ENCODE results near the gene NAA10.

NAA10 gene

DNA sequence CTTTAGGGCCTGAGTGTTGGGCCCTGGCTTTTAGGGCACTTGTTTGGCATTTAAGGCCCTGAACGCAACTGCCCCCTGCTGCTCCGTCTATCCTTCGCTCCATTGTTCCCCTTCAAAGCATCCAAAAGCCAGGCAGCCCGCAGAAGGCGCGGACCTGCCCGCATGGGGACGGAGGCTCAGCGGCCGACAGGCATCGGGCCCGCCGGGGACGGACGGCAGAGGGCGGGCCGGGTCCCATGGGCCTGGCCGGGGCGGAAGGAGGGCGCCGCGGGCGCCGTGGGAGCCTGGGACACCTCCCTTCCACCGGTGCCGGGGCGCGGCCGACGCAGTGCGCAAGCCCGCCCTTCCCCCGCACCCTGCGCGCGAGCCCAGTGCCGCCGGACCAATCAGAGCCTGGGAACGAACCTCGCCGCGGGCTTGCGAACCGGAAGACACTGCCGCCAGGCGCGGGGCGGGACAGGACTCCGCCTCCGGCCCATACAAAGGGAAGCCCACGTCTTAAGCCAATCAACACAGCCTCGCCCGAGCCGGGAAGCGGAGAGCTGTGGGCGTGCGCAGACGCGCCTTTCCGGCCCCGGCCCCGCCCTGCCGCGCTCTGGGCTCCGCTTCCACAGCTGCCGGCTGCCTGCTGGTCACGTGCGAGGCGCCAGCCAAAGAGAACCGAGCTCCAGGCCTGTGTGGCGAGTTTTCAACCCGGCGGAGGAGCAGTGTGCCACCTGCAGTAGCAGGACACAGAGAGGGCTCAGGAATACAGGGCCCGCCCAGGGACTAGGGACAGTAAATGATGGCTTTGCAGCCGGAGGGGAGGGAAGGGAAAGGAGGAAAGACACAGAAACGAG is 6.7 kb downstream of the NAA10 start:
- DNase-seq, result peak; percentile 79

GRCh38 chrX:153927672-153927921 is 7.2 kb downstream of the NAA10 start:
- DNase-seq, result no peak

DNA sequence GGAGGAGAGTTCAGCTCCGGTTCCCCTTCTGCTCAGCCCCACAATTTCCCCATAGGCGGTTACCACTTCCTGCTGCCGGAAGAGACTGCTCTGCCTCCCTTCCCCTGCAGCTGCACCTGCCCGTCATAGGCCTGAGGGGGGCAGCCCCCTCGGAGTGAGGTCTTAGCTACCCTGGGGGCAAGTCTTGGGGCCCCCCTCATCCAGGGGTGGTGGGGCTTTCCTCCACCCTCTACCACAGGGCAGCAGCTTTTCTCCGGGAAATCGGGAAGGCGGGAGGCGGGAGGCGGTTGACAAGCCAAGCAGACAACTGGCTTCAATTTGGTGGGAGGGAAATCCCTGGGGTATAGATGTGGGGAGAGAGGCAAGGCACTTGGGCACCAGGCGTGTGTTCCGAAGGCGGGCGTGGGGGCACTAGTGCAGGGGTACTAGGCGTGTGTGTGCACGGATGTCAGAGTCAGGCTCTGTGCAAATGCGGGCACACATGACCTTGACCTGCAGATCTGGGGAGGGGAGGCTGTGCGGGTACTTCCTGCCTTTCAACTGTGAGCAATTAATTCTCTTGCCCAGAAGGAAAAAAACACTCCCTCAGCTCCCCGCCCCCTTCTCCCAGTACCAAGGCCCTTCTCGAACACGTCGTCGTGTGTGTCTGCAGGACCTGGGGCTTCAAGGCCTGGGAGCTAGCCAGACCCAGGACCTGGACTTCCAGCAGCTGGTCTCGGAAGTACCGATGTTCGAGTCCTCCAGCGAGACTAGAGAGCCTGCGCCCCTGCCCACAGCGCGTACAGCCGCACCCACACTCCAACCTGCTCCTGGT is 7.8 kb downstream of the NAA10 start:
- DNase-seq, result peak; percentile 45

DNA sequence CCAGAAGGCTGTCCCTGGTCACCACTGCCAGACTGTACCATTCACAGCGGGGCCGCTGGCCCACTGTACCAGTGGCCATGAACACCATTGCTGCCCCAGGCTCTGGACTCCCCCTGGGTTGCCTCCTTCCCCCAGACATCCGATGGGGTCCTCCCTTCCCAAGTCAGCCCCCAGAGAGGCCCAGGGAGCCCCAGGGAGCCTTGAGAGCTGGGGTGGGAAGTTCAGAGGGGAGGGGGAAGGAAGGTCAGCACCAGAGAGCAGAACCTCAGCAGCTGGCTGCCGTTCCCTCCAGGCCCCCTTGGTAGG is 8.3 kb downstream of the NAA10 start:
- DNase-seq, result no peak

- DNase-seq, result no peak
These were observed 8.9 kb downstream of the NAA10 start, which contains the start of gene ARHGAP4 for GRCh38 chrX:153925739-153926551. Gene ARHGAP4 (minus strand): TSS chrX:153926264. CDS start chrX:153926202, 62 bp downstream.

- no peak for DNase-seq
These were observed 9.5 kb downstream of the NAA10 start for GRCh38 chrX:153925387-153925738.

DNA sequence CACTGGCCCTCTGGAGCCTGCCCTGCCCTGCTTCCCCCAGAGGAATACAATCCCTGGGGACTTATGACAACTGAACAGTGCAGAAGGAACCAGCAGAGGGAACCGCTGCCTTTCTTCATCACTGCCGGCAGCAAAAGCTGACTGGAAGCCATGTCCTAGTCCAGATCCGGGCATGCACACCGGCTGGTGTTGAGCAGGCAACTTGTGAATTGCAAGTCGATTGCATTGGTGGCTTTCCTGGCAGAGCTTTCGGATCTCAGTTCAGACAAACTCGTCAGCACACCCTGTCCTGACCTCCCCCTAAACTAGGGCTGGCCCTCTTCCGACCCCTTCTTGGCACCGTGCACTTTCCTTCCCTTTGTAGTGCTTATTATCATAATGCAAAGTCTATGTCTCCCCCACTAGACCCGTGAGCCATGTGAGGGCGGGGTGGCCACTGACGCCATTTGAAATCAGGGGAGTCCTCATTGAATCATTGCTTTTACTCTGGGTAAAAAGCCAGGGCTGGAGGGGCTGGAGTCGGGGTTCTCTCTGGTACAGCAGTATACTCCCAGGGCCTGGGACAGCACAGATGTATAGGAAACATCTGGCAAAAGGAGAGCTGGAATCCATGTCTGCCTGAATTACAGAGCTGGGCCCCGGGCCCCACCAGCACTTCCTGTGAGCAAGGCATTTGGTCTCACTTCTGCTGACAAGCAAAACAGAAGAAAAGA is 10.5 kb downstream of the NAA10 start:
- no peak for DNase-seq

DNA sequence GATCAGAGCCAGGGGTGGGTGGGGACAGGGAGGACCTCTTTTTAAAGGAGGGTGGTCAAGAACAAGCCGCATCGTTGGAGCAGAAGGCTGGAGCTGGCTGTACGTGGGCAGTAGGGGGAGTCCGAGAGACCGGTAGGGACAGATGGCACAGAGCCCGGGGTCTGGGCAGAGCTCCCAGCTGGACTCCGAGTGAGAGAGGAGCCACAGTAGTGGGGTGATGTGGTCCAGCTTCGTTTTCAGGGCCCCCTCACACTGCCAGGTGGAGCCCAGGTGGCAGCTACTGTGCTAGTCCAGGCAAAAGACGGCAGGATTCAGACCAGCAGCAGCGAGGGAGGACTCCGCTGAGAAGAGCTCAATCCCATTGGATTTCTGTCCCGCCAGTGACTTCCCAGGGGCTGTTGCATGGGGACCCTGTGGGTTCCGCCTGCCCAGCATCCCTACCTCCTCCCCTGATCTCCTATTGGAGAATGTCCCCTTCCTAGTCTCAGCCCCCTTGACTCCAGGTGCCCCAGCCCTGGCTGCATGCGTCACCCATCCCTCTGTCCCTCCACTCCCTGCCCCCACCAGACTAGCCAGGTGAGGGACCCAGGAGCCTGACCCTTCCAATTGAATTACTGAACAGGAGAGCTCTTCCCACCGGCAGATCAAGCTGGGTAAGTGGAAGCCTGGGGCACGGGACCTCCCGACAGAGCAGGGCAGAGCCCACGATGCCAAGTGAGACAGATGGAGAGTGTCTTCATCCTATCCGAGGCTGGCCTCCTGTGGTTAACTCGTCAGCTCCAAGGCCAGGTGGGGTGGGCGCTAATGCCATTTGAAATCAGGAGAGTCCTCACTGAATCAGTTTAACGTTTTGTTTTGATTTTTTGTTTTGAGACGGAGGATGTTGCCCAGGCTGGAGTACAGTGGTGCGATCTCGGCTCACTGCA is 11.6 kb downstream of the NAA10 start:
- no peak for DNase-seq

DNA sequence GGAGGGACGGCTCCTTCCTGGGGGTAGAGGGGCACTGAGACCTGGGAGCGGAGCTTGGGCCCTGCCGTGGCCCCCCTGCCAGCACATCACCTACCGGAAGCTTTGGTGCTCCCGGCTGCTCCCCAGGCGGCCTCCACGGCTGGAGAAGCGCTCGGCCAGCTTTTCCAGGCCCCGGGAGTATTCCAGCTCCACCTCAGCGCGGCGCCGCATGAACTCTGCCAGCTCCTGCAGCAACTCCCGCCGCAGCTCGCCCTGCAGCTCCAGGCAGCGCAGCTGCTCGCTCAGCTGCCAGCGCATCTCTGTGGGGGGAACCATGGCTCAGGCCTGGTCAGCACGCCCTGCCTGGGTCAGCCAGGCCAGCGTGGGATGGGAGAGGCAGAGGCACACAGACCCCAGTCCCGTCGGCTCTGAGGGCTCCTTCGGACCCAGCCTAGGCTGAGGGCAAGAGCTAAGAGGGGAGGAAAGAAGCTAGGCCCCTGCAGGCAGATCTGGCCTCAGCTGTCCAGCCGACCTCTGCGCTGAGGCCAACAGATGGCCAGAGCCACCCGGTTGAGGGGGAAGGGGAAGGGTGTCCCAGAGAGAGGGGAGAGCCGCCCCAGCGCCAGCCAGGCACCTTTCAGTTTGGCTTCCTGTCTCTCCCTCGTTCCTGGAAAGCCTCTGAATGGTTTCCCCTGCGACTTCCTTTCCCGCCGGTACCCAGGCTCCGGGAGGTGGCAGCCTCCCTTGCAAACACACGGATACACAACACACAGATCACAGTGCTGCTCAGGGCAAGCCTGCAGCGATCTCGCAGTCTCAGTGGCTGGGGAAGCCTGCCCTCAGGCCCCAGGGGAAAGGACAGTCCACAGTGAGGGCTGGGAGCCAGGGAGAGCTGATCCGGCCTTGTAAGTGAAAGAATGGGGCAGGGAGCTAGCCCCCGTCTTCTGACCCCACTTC is 13.1 kb downstream of the NAA10 start:
- DNase-seq, result no peak

DNA sequence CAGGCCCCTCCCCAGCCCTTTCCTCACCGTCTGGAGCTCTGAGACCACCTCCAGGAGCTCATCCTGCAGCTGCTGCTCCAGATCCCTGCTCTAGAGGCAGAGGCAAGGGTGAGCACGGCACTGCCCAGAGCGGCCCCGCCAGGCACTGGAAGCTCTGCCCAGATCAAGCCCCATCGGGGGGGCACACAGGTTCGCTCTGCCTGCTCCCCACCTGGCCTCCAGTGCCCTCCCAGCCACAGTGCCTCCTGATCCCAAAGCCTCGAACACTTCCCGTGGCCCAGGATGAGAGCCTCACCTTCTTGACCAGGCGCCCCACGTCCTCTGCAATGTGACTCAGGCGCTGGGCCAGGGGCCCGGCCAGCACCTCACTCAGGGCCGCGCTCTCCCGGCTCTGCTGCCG is 13.8 kb downstream of the NAA10 start:
- no peak for DNase-seq

DNA sequence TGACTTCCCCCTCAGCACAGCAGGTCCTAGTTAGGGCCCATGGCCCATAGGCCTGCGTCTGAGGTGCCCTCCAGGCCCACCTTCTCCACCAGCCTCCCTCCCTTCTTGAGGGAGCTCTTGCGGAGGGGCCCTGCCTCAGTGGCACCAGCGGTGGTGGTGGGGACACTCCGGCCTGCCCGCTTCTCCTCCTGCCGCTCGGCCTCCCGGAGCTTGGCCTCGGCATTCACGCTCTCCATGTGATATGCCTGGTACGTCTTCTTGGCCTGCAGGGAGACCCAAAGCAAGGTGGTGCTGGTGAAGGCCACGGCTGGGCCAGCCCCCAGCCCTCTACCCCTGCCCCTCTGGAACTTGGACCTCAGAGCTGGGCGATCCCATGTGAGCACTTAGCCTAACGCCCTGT is 14.3 kb downstream of the NAA10 start:
- no peak for DNase-seq

GRCh38 chrX:153919281-153919680 is 15.6 kb downstream of the NAA10 start:
- no peak for DNase-seq

DNA sequence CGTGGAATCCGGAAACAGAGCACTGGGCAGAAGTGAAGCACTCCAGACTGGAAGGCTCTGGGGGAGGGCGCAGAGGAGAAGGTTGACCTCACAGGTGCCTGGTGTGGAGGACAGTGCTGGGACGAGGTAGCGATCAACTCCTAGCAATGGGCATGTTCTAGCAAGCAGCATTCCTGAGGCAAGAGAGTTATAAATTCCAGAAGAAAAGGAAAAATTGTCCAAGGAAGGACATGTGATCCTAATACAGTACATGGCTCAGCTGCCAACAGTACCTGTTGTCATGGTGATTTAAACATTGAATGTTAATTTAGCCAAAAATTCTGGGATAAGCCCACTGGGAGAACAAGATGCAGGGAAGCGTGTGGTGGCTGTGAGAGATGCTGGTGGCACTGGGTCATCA is 17.0 kb downstream of the NAA10 start:
- no peak for DNase-seq

DNA sequence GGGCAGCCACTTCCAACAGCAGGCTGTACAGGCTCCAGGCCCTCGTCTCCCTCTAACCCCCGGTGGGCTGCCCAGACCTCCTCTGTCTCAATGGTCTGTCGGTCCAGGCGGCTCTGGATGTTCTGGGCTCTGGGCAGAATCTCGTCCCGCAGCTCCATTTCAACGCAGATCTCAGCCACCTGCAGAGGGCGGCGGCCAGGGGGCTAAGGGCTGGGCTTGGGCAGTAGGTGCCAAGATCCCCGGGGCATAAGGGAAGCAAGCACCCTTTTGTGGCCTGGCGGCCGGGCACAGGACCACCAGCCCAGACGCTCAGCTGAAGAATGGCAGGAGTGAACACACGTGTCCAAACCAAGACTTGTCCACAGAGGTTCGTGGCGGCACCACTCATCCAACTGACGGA is 21.1 kb downstream of the NAA10 start:
- no peak for DNase-seq

GRCh38 chrX:153913211-153913610 is 21.6 kb downstream of the NAA10 start:
- DNase-seq, result no peak

- DNase-seq, result no peak
These were observed 23.0 kb downstream of the NAA10 start for GRCh38 chrX:153911798-153912197.

DNA sequence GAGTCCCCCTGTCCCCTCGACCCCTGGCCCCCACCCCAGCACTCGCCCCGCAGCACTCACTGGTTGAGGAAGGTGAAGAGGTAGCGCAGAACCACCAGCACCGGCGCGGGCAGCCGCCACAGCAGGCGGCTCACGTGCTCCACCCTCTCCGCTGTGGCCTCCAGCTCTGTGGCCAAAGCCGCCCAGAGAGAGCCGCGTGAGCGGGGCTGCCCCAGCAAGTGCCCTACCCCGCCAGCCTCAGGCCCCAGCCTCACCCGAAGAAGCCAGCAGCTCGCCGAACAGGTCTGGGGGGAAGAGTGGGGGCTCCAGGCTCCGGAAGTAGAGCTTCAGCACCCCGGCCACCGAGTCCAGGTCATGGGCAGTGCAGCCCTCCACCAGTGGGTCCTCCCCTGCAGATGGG is 24.4 kb downstream of the NAA10 start:
- DNase-seq, result no peak

DNA sequence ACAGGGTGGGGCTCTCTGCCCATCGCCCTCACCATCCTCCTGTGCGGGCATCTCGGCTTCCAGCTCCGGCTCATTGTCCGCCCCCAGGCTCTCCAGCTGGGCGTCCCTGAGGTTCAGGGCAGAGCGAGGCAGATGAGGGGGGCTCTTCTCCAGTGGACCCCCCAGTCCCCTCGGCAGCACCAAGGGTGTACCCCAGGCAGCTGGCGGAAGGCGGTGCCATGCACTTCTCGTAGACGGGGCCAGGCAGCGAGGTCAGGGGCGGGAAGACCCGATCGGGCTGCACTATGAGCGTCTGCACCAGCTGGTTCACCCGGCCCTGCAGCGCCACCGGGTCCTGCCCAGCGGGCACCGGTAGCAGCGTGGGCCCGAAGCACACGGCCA is 24.9 kb downstream of the NAA10 start:
- no peak for DNase-seq

DNA sequence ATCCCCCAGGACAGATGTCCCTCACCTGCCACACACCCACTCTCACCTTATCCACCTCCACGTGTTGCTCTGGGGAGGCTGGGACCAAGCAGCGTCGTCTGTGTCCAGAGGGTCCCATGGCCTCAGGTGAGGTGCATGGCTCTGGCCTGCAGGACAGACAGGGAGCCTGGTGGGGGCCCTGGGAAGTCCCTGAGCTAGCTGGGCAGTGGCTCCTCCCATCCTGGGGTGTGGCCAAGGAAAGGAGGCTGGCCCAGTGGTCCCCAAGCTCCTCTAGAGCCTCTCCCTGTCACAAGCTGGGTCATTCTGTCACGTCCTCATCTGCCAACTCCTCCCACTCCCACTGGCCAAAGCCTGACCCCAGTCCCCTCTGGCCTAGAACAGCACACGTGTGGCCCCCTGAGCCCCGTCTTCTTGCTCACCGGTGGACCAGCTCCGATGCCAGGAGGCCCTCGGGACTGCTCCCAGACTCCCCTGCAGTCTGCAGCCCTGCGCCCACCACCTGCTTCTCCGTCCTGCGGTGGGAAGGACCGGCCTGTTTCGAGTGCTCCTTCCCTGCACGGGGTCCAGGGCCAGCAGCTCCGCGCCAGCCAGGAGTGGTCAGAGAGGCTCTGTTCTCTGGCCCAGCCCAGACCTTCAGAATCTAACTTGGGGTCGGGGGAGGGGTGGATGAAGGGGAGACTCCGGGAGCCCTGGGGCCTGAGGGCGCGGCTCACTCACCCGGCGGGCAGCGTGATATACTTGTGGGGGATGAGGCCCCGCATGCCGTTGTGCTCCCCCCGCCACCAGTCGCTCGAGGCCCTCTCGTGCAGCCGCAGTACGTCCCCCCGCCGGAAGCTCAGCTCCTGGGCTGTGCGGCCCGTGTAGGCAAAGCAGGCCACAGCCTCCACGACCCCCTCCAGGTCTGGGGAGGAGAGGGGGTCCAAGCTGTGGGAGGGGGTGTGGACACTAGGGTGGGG is 25.5 kb downstream of the NAA10 start:
- DNase-seq, result no peak
